WTC11 (cell line): ENCODE data around the gene STXBP6. TPM values are rescaled to one million over a fixed set of nuclear protein-coding genes. Genes with fewer than 3 reads are reported as not detected.

Source experiments
- ATAC-seq: fragments of 200-7000 bp; cut with Tn5 transposase; 2 replicates; pipeline ENCODE4 v1.10.0; 2021; ENCODE audit warnings: mild to moderate bottlenecking, moderate library complexity
- CTCF ChIA-PET: fragments of 300-600 bp; sonication (Branson Sonifier 250); formaldehyde crosslinking; loops from one replicate; lab custom pipeline; 2021; ENCODE audit warnings: antibody characterized with exemption; lab: Charles Lee
- POLR2A ChIA-PET: fragments of 350-600 bp; sonication (Branson Sonifier 250); formaldehyde crosslinking; loops from one replicate; lab custom pipeline; 2021; ENCODE audit warnings: antibody characterized with exemption; lab: Charles Lee
- DNase-seq: peaks from one replicate; pipeline ENCODE4 v3.0.0; 2021; ENCODE audit warnings: low spot score
- H3K27ac Mint-ChIP-seq: 2 replicates; pipeline ENCODE4 v1.8.0; 2021; ENCODE audit warnings: mixed read lengths
- H3K27me3 Mint-ChIP-seq: 2 replicates; pipeline ENCODE4 v1.8.0; 2021; ENCODE audit warnings: low read depth, mild to moderate bottlenecking, moderate library complexity, mixed read lengths
- H3K36me3 Mint-ChIP-seq: 2 replicates; pipeline ENCODE4 v1.8.0; 2021; ENCODE audit warnings: mixed read lengths
- H3K4me1 Mint-ChIP-seq: 2 replicates; pipeline ENCODE4 v1.8.0; 2022; ENCODE audit warnings: mixed read lengths
- H3K4me3 Mint-ChIP-seq: 2 replicates; pipeline ENCODE4 v1.8.0; 2021; ENCODE audit warnings: mild to moderate bottlenecking, moderate library complexity, mixed read lengths
- H3K9me3 Mint-ChIP-seq: 2 replicates; pipeline ENCODE4 v1.8.0; 2021; ENCODE audit warnings: mixed read lengths
- ATF6 ChIP-seq: sonication (generic); formaldehyde crosslinking; IDR thresholded peaks from 2 replicates; pipeline ENCODE4 v1.8.1; 2023; ENCODE audit warnings: mild to moderate bottlenecking, missing genetic modification reagents
- GTF2I ChIP-seq: fragments of 250-450 bp; sonication (Bioruptor Pico); conservative IDR thresholded peaks from 2 replicates; pipeline ENCODE4 v1.4.0; 2021; ENCODE audit warnings: mild to moderate bottlenecking
- KAT7 ChIP-seq: sonication (generic); formaldehyde crosslinking; IDR thresholded peaks from 2 replicates; pipeline ENCODE4 v1.8.1; 2023; ENCODE audit warnings: missing genetic modification reagents, mild to moderate bottlenecking, borderline replicate concordance
- MXD4 ChIP-seq: fragments of 250-450 bp; sonication (Bioruptor Pico); IDR thresholded peaks from 2 replicates; pipeline ENCODE4 v1.8.0; 2021; ENCODE audit warnings: mild to moderate bottlenecking, moderate library complexity, borderline replicate concordance
- MYBL2 ChIP-seq: sonication (generic); formaldehyde crosslinking; IDR thresholded peaks from 2 replicates; pipeline ENCODE4 v1.8.1; 2023; ENCODE audit warnings: mild to moderate bottlenecking, moderate library complexity, missing genetic modification reagents
- NFYB ChIP-seq: sonication (generic); formaldehyde crosslinking; conservative IDR thresholded peaks from 2 replicates; pipeline ENCODE4 v1.8.0; 2022; ENCODE audit warnings: low read depth, missing genetic modification reagents
- PREB ChIP-seq: sonication (generic); formaldehyde crosslinking; IDR thresholded peaks from 2 replicates; pipeline ENCODE4 v1.8.1; 2022; ENCODE audit warnings: mild to moderate bottlenecking, missing genetic modification reagents, moderate library complexity, borderline replicate concordance
- RORB ChIP-seq: fragments of 250-450 bp; sonication (Bioruptor Pico); IDR thresholded peaks from 2 replicates; pipeline ENCODE4 v1.9.0; 2021; ENCODE audit warnings: mild to moderate bottlenecking
- SMAD3 ChIP-seq: sonication (generic); formaldehyde crosslinking; IDR thresholded peaks from 2 replicates; pipeline ENCODE4 v1.8.0; 2022; ENCODE audit warnings: missing genetic modification reagents, mild to moderate bottlenecking, borderline replicate concordance
- SOX15 ChIP-seq: fragments of 250-450 bp; sonication (Bioruptor Pico); IDR thresholded peaks from 2 replicates; pipeline ENCODE4 v1.9.0; 2021; ENCODE audit warnings: mild to moderate bottlenecking
- SP1 ChIP-seq: sonication (generic); formaldehyde crosslinking; conservative IDR thresholded peaks from 2 replicates; pipeline ENCODE4 v1.8.1; 2022; ENCODE audit warnings: missing genetic modification reagents
- ZNF138 ChIP-seq: sonication (generic); formaldehyde crosslinking; conservative IDR thresholded peaks from 2 replicates; pipeline ENCODE4 v1.8.1; 2022; ENCODE audit warnings: mild to moderate bottlenecking, moderate library complexity, missing genetic modification reagents
- ZNF396 ChIP-seq: fragments of 250-450 bp; sonication (Bioruptor Pico); IDR thresholded peaks from 2 replicates; pipeline ENCODE4 v1.8.0; 2021; ENCODE audit warnings: mild to moderate bottlenecking, moderate library complexity, borderline replicate concordance
- ZNF532 ChIP-seq: fragments of 250-450 bp; sonication (Bioruptor Pico); IDR thresholded peaks from 2 replicates; pipeline ENCODE4 v1.9.0; 2021; ENCODE audit warnings: mild to moderate bottlenecking, borderline replicate concordance
- ZSCAN18 ChIP-seq: fragments of 250-450 bp; sonication (Bioruptor Pico); IDR thresholded peaks from 2 replicates; pipeline ENCODE4 v2.1.2; 2022; ENCODE audit warnings: mild to moderate bottlenecking, moderate library complexity
- total RNA-seq: library from RNA; stranded (reverse); gene quantifications from 3 replicates; pipeline ENCODE4 v1.2.3, GENCODE V29; 2021
- TF ChIP-seq, protein P1 (sequence below): sonication (generic); formaldehyde crosslinking; IDR thresholded peaks from 2 replicates; pipeline ENCODE4 v1.8.0; 2023; ENCODE audit warnings: mild to moderate bottlenecking, missing genetic modification reagents
- TF ChIP-seq, protein P2 (sequence below): fragments of 200-600 bp; IDR thresholded peaks from 2 replicates; pipeline ENCODE4 v1.8.0; 2022; ENCODE audit warnings: antibody characterized with exemption
- TF ChIP-seq, protein P3 (sequence below): sonication (generic); formaldehyde crosslinking; IDR thresholded peaks from 2 replicates; pipeline ENCODE4 v1.8.1; 2023; ENCODE audit warnings: mild to moderate bottlenecking, missing genetic modification reagents, moderate library complexity
- TF ChIP-seq, protein P4 (sequence below): fragments of 250-450 bp; sonication (Bioruptor Pico); IDR thresholded peaks from 2 replicates; pipeline ENCODE4 v1.8.0; 2021; ENCODE audit warnings: mild to moderate bottlenecking

STXBP6 gene
- total RNA-seq, 1 experiment from 2014 or later, result 4.2 TPM

GRCh38 chr14:24813089-24813815 lies 236.7 kb downstream of the STXBP6 start:
- Mint-ChIP-seq H3K9me3 (no peaks in the 10 kb centered on the region), H3K4me3 (no peak overlapping the region), H3K4me1 (peaks cover 10% of the 10 kb centered on the region), H3K36me3 (no peaks in the 10 kb centered on the region), H3K27ac (no peak overlapping the region), H3K27me3 (no peaks in the 10 kb centered on the region)
- TF ChIP-seq SMAD3, result no peak
- TF ChIP-seq RORB (CRISPR knock-in tag), result no peak
- no peak for TF ChIP-seq ZNF138
- TF ChIP-seq KAT7, result no peak
- TF ChIP-seq MXD4 (CRISPR knock-in tag), result no peak
- TF ChIP-seq, protein P1, sequence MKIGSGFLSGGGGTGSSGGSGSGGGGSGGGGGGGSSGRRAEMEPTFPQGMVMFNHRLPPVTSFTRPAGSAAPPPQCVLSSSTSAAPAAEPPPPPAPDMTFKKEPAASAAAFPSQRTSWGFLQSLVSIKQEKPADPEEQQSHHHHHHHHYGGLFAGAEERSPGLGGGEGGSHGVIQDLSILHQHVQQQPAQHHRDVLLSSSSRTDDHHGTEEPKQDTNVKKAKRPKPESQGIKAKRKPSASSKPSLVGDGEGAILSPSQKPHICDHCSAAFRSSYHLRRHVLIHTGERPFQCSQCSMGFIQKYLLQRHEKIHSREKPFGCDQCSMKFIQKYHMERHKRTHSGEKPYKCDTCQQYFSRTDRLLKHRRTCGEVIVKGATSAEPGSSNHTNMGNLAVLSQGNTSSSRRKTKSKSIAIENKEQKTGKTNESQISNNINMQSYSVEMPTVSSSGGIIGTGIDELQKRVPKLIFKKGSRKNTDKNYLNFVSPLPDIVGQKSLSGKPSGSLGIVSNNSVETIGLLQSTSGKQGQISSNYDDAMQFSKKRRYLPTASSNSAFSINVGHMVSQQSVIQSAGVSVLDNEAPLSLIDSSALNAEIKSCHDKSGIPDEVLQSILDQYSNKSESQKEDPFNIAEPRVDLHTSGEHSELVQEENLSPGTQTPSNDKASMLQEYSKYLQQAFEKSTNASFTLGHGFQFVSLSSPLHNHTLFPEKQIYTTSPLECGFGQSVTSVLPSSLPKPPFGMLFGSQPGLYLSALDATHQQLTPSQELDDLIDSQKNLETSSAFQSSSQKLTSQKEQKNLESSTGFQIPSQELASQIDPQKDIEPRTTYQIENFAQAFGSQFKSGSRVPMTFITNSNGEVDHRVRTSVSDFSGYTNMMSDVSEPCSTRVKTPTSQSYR (CRISPR knock-in tag), result no peak
- no peak for TF ChIP-seq NFYB
- TF ChIP-seq, protein P2, sequence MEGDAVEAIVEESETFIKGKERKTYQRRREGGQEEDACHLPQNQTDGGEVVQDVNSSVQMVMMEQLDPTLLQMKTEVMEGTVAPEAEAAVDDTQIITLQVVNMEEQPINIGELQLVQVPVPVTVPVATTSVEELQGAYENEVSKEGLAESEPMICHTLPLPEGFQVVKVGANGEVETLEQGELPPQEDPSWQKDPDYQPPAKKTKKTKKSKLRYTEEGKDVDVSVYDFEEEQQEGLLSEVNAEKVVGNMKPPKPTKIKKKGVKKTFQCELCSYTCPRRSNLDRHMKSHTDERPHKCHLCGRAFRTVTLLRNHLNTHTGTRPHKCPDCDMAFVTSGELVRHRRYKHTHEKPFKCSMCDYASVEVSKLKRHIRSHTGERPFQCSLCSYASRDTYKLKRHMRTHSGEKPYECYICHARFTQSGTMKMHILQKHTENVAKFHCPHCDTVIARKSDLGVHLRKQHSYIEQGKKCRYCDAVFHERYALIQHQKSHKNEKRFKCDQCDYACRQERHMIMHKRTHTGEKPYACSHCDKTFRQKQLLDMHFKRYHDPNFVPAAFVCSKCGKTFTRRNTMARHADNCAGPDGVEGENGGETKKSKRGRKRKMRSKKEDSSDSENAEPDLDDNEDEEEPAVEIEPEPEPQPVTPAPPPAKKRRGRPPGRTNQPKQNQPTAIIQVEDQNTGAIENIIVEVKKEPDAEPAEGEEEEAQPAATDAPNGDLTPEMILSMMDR, result no peak
- no peak for ATAC-seq
- no peak for DNase-seq
- ChIA-PET POLR2A (no interaction called here), CTCF (interaction anchor here (0.5 to 1.5 kb wide), 3 partner anchors 103 to 319 kb away, joined by 3 to 7 read pairs (median 4); no protein-coding TSS in a partner anchor)

GRCh38 chr14:24809135-24809534 lies 240.8 kb downstream of the STXBP6 start:
- POLR2A ChIA-PET, result no interaction called here
- no peak for ATAC-seq
- H3K36me3 Mint-ChIP-seq, result no peaks in the 10 kb centered on the region
- no peak overlapping the region for H3K4me3 Mint-ChIP-seq
- no peaks in the 10 kb centered on the region for H3K9me3 Mint-ChIP-seq
- CTCF ChIA-PET, result interaction anchor here (2.8 kb wide), 1 partner anchor 324 kb away, joined by 10 read pairs; no protein-coding TSS in a partner anchor
- peaks cover 18% of the 10 kb centered on the region for H3K4me1 Mint-ChIP-seq
- H3K27ac Mint-ChIP-seq, result no peak overlapping the region
- H3K27me3 Mint-ChIP-seq, result no peaks in the 10 kb centered on the region
- no peak for DNase-seq
- TF ChIP-seq, protein P3, sequence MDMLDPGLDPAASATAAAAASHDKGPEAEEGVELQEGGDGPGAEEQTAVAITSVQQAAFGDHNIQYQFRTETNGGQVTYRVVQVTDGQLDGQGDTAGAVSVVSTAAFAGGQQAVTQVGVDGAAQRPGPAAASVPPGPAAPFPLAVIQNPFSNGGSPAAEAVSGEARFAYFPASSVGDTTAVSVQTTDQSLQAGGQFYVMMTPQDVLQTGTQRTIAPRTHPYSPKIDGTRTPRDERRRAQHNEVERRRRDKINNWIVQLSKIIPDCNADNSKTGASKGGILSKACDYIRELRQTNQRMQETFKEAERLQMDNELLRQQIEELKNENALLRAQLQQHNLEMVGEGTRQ (CRISPR knock-in tag), result no peak
- TF ChIP-seq ATF6, result no peak
- TF ChIP-seq, protein P4, sequence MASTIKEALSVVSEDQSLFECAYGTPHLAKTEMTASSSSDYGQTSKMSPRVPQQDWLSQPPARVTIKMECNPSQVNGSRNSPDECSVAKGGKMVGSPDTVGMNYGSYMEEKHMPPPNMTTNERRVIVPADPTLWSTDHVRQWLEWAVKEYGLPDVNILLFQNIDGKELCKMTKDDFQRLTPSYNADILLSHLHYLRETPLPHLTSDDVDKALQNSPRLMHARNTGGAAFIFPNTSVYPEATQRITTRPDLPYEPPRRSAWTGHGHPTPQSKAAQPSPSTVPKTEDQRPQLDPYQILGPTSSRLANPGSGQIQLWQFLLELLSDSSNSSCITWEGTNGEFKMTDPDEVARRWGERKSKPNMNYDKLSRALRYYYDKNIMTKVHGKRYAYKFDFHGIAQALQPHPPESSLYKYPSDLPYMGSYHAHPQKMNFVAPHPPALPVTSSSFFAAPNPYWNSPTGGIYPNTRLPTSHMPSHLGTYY (CRISPR knock-in tag), result no peak
- no peak for TF ChIP-seq SOX15
- TF ChIP-seq SP1 (CRISPR knock-in tag), result no peak
- no peak for TF ChIP-seq GTF2I (CRISPR knock-in tag)
- no peak for TF ChIP-seq MYBL2 (CRISPR knock-in tag)
- TF ChIP-seq ZNF532, result no peak
- TF ChIP-seq PREB (CRISPR knock-in tag), result no peak
- no peak for TF ChIP-seq ZNF396 (CRISPR knock-in tag)
- no peak for TF ChIP-seq ZSCAN18 (CRISPR knock-in tag)
